GM10847 (cell line): Measurements from ENCODE around the gene PHKG2.

Experiments
- POLR2A ChIP-seq: IDR thresholded peaks from 2 replicates; pipeline ENCODE4 v1.6.1; 2011; ENCODE audit not compliant: insufficient read length; ENCODE audit errors: extremely low read depth

PHKG2 gene

DNA sequence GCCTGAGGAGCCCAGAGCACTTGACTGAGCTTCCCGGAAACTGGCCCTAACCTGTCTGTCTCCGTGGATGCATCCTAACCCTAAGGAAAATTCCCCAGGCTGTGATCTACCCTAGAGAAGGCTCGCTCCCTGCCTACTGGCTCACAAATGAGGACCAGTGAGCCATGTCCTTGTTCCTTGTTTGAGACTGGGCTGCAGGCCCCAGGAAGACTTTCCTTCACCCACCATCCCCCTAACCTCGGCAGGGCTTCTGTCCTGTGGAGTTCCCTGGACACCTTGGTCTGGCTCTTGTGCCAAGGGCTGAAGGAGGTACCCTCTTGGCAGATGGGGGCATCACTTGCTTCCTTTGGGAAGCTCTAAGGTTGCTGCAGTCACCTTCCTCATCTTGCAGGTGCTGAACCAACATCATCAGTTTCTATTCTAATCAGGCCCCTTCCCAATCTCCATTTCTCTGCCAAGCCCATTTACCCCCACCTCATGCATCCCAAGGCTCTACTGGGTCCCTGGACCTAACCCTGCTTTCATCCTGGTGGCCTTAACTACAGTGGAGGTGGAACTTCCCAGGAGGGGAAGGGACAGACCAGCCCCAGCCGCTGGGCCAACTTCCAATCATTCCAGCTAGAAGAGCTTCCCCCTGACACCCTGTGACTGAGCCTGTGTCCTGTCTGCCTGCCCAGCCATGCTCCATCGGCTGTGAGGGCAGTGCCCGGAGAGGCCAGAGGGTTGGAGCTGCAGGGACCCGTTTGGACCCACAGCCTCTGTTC lies 26.3 kb downstream of the PHKG2 start:
- TF ChIP-seq POLR2A: no peak

DNA sequence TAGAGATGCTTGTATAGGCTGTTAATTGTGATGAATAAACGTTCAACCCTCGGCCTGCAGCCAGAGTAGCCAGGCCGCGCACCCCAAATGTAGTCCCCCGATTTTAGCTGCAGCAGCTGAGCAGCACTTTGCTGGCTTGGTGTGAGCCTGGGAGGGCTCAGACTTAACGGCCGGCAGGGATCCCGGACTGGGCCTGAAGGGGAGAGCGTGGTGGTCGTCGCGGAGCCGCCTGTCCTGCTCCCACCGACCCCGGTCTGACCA lies 26.8 kb downstream of the PHKG2 start:
- no peak for TF ChIP-seq POLR2A

DNA sequence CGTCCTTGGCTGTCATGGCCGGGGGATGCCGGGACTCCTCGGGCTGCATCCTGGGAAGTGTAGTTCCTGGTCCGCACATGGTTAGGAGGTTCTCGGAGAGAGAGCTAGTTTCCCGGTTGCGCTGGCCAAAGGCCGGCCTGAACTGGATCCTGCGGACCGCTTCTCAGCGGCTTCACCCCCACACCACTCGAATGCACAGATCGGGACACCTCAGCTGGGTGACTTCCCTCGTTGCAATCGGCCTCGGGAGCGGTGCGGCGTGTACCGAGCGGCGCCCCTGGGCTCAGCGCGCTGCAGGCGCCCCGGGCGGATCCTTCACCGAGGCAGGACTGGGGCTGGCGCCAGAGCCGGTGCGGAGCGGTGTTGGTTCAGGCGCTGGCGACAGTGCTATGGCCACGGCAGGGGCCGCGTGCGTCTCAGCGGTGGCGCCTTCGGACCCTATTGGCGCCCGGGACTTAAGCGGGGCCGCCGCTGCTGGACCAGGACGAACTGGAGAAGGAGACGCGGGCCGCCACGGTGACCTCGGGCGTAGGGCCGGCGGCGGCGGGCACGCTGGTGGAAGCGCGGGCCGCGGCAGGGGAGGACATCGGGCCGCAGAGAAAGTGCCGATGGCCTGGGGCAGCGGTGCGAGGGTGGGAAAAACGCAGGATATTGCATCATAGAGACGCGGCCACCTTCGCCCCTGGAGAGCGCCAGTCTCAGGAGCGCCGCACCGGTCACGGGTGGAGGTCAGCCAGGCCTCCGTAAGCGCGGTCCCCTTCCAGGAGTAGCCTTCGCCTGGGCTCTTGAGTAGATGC lies 27.4 kb downstream of the PHKG2 start:
- TF ChIP-seq POLR2A: peak; percentile 25

DNA sequence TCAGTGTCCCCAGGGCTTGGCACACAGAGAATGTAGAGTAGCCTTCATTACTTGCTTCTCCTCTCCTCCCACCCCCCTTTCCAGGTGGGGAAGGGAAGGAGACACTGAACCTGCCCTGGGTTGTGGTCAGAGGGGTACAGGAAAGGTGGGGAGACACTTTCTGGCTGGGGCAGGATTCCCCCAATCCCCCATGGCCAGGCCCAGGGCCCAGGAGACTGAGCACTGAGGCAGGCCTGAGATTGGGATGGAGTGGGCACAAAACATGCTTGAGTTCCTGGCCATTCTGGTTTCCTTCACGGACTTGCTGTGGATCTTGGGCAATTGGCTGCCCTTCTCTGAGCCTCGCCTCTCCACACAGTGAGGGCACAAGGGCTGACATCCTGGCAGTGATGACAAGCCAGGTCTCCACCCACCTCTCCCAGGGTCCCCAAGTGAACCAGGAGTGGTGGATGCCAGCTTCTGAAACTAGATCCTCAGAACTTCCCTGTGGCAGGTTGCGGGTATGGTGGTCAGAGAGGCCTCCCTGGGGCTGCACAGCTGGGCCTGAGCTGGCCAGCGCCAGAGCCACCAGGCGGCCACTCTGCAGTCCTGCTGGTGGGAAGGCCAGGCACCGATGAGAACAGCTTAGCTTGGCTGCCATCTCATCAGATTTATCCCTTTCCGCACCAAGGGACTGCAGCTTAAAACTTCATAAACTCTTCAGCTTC lies 29.5 kb downstream of the PHKG2 start:
- no peak for TF ChIP-seq POLR2A

DNA sequence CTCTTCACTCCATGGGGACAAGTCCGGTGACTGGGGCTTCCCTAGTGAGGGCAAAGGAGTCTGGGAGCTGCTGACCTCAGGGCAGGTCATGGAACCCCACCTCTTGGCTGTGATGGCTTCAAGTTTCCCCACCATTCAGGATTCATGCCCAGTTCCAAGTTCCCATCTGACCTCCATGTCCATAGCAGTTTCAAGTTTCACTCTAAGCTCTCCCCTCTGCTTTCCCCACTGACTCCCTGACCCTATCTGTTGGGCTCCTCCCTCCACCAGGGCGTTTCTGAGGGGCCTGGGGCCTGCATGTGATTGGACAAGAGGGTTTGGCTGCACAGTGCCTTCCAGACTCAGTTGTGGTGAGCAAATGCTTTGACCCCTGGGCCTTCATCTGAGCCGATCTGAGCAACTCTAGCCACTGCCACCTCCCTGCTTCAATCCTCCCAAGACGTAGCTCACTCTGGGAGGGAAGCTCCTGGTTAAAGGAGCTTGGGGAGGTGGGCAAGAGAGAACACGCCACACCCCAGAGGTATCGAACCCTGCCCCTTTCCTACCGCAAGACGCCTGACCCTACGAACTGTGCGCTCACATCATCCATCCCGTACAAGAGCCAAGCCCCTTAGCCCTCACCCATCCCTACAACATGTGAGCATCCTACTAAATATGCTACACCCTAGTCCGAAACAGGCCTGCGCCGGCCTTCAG lies 30.5 kb downstream of the PHKG2 start:
- TF ChIP-seq POLR2A: no peak

DNA sequence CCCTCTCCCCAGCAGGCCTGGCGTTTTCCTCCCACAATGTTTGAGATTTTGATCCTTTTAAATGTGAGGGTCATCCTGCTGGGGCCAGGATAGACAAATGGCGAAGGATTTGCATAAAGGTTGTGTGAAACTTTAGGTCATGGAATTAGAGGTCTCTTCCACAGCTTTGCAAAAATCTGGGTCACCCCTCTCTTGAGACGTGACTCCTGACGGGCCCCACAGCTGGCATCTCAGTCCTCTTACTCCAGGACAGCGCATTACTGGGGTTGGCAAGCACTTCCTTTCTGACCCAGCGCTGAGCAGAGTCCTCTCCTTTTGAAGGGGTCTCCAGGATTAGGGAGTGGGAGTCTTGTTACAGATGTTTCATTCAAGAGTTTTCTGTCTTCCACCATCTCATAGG lies 31.4 kb downstream of the PHKG2 start:
- TF ChIP-seq POLR2A: no peak

DNA sequence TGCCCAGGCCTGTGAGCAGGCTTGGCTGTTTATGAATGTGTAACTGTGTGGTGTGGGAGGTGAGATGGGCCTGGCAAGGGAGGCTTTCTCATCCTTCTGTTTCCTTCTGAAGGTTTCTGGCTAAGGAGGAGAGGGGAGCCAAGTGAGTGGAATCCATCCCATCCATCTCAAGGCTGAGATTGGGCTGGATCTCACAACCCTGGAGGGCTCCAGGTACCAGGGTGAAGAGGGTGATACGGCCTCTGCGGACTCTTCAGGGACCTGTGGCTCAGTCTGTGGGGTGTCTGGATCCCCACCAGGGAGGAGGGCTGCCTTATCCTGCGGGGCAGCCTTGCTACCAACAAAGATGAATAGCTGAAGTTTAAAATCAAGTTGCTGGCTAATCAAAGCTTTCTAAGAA lies 31.8 kb downstream of the PHKG2 start:
- TF ChIP-seq POLR2A: no peak

DNA sequence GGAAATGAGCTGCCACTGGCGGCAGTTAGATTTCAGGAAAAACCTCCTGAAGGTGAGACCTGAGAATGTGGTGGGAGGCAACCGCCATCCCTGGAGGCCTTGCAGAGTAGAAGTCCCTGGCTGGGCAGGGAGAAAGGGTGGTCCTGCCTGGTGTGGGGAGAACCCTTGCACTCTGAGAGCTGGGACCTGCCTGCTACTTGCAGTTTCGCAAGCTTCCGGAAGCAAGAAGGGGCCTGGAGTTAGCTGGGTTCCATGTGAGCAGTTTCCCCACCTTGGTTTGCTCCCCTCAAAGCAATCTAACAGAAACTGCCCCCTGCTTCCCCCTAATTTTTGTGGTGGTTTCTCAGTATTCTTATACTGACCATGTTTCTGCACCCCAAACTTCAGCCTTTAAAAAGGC lies 32.3 kb downstream of the PHKG2 start:
- TF ChIP-seq POLR2A: no peak

DNA sequence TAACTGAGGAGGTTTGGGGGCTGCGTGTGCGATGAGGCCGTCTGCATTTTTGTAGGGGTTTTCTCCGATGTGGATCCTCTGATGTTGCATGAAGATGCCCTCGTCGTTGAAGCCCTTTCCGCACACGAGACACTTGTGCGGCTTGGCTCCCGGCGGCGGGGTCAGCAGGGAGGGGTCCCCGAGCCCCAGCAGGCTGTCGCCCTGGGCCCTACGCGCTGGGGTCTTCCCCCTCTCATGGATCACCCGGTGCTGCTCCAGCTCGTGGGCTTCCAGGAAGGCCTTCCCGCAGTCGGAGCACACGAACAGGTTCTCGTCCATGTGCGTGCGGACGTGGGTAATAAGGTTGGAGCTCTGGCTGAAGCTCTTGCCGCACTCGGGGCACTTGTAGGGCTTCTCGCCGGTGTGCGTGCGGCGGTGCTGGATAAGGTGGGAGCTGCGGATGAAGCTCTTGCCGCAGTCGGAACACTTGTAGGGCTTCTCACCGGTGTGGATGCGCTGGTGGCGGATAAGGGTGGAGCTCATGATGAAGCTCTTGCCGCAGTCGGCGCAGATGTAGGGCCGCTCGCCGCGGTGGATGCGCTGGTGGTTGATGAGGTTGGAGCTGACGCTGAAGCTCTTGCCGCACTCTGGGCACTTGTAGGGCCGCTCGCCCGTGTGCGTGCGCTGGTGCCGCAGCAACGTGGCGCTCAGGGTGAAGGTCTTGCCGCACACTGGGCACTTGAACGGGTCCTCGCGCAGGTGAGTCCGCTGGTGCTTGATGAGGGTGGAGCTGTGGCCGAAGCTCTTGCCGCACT lies 34.5 kb downstream of the PHKG2 start:
- no peak for TF ChIP-seq POLR2A

DNA sequence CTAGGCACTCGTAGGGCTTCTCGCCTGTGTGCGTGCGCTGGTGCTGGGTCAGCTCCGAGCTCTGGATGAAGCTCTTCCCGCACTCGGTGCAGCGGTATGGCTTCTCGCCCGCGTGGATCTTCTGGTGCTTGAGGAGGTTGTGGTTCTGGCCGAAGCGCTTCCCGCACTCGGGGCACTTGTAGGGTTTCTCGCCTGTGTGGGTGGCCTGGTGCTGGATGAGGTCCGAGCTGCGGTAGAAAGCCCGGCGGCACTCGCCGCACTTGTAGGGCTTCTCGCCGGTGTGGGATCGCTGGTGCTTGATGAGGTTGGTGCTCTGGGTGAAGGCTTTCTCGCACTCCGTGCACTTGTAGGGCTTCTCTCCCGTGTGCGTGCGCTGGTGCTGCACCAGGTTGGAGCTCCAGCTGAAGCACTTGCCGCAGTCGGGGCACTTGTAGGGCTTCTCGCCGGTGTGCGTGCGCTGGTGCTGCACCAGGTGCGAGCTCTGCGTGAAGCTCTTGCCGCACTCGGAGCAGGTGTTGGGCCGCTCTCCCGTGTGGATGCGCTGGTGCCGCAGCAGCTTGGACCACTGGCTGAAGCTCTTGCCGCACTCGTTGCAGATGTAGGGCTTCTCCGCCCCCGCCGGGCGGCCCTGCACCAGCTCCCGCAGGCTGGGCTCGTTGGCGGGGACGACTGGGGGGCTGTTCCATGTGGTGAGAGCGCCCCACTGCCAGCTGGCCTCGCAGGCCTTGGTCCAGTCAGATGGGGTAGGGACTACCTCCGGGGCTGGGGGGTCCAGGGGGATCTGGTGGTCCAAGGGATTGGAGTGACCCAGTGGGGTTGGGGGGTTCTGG lies 35.3 kb downstream of the PHKG2 start:
- no peak for TF ChIP-seq POLR2A

DNA sequence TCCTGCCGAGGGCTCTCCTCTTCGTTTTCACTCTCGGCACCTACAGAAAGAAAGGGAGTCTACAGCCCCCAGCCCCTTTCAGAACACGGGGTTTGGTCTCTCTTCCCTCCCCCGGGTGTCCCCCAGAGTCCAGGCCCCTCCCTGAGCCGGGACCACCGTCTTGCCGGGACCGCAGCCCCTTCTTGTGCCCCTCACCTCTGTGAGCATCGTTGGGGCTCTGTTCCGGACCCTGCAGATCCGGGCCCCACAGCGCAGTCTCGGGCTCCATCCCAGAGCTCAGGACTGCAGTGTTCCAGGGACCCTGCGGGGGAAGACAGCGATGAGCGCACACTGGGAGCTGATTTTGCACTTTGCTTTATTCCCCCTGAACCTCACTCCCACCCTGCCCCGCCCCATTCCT lies 36.0 kb downstream of the PHKG2 start:
- no peak for TF ChIP-seq POLR2A

DNA sequence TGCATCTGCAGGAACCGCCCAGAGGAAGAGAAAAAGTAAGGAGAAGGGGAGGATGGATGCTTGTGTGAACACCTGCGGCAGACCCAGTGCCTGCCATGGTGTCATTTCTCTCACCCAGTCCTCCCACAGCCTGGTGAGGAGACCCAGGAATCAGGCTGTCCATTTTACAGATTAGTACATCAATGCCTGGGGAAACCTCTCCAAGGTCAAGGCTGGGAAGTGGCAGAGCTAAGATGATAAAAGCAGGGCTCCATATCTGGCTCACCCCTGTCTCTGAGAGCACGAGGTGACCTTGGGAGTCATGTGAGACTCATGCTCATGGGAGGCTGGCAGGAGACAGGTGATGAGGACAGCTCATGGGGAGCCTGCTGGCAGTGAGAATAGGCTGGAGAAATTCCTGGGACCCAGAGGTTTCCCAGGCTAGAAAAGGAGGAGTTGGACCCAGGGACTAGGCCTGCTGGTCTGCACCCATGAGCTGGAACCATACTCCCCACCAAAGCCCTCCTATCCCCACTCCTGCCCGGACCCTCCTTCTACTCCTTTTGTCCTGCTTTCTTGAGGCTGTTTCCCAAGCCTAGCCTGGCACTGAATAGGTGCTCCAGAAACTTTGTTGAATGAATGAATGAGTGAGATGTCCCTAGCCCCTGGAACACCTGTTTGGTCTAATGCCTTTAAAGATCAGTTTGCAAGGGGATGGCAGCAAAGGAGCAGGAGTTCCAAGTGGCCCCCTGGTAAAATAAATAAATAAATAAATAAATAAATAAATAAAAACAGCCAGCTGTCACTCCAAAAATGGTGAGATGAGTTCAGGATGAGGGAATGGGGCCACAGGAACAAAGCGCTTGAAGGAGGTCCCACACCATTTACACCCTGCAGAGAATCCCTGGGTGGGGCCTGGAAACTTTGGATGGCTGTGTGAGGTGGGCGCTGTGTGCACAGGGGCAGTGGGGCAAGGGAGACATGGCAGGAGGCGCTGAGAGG lies 37.2 kb downstream of the PHKG2 start:
- TF ChIP-seq POLR2A: no peak
